Superior temporal gyrus (tissue), 1 donor: ENCODE measurements around the gene SLC16A12.
"Not testable (repeated sequence)": the region's sequence is repeated elsewhere in the genome, so short reads cannot be mapped to it uniquely, and the experiment has no call there.

ENCODE experiments used
- DNase-seq: peaks from one replicate; pipeline ENCODE4 v3.0.0-alpha.2; 2016; ENCODE audit errors: extremely low spot score

The SLC16A12 gene

GRCh38 chr10:89391907-89392756, 143.3 kb downstream of the SLC16A12 start, which contains the start of gene IFIT1:
IFIT1 (plus strand) TSS chr10:89392623; CDS start chr10:89392713, 90 bp downstream.
- peak; percentile 93 for DNase-seq

- not testable (repeated sequence) for DNase-seq
Observed at GRCh38 chr10:89391226-89391576, 144.2 kb downstream of the SLC16A12 start.

GRCh38 chr10:89390476-89391225, 144.7 kb downstream of the SLC16A12 start:
- DNase-seq: peak; percentile 68

GRCh38 chr10:89389254-89389653, 146.1 kb downstream of the SLC16A12 start:
- DNase-seq: peak; percentile 89

GRCh38 chr10:89388806-89389205, 146.6 kb downstream of the SLC16A12 start:
- DNase-seq: peak; percentile 34

- no peak for DNase-seq
Observed at GRCh38 chr10:89384474-89385340, 150.7 kb downstream of the SLC16A12 start.

GRCh38 chr10:89382757-89383156, 152.6 kb downstream of the SLC16A12 start:
- DNase-seq: no peak
